Natural killer cell (primary cell): ENCODE results near the gene SYT11. TPM values are rescaled to one million over a fixed set of nuclear protein-coding genes. Genes with fewer than 3 reads are reported as not detected.
"Not testable (repeated sequence)": the region's sequence is repeated elsewhere in the genome, so short reads cannot be mapped to it uniquely, and the experiment has no call there.

Experiments
- ATAC-seq, 3 donors: fragments of 150-1000 bp in 2 of 3; fragments of 200-7000 bp in 1 of 3; cut with Tn5 transposase; 1 replicate in 1 of 3; 2 replicates in 2 of 3; pipeline ENCODE4 v1.10.0; 2021; ENCODE audit warnings: mild to moderate bottlenecking in 2 of 3, moderate library complexity in 2 of 3
- DNase-seq, 2 donors: peaks; one replicate each; pipeline versions ENCODE4 v3.0.0 to v3.0.0-alpha.2; 2013 to 2021; ENCODE audit warnings: mixed read lengths in 1 of 2
- H3K27ac ChIP-seq: one replicate; pipeline ENCODE4 v1.5.1; 2013; ENCODE audit warnings: mild to moderate bottlenecking, low read length
- H3K27me3 ChIP-seq: one replicate; pipeline ENCODE4 v1.6.1; 2013; ENCODE audit warnings: low read length; ENCODE audit not compliant: control insufficient read depth, insufficient read depth
- H3K36me3 ChIP-seq: one replicate; pipeline ENCODE4 v1.6.1; 2013; ENCODE audit warnings: low read length; ENCODE audit not compliant: control insufficient read depth, insufficient read depth
- H3K4me1 ChIP-seq: one replicate; pipeline ENCODE4 v1.6.1; 2013; ENCODE audit warnings: low read length; ENCODE audit not compliant: control insufficient read depth, insufficient read depth
- H3K4me3 ChIP-seq: one replicate; pipeline ENCODE4 v1.5.1; 2013; ENCODE audit warnings: low read length
- H3K9me3 ChIP-seq: one replicate; pipeline ENCODE4 v1.6.1; 2013; ENCODE audit warnings: low read length; ENCODE audit not compliant: control insufficient read depth, insufficient read depth
- H3K27ac Mint-ChIP-seq, 2 donors: one replicate each; pipeline ENCODE4 v1.8.0; 2022; ENCODE audit warnings: mild to moderate bottlenecking in 2 of 2, mixed read lengths in 2 of 2, moderate library complexity in 1 of 2
- H3K27me3 Mint-ChIP-seq, 2 donors: one replicate each; pipeline ENCODE4 v1.8.0; 2022; ENCODE audit warnings: low read depth in 2 of 2, mixed read lengths in 2 of 2
- H3K36me3 Mint-ChIP-seq: one replicate; pipeline ENCODE4 v1.8.0; 2022; ENCODE audit warnings: mixed read lengths
- H3K4me1 Mint-ChIP-seq, 2 donors: one replicate each; pipeline ENCODE4 v1.8.0; 2022; ENCODE audit warnings: mixed read lengths in 2 of 2
- H3K4me3 Mint-ChIP-seq: one replicate; pipeline ENCODE4 v1.8.0; 2022; ENCODE audit warnings: mild to moderate bottlenecking, moderate library complexity, mixed read lengths
- H3K9me3 Mint-ChIP-seq, 2 donors: one replicate each; pipeline ENCODE4 v1.8.0; 2022; ENCODE audit warnings: mixed read lengths in 2 of 2
- CTCF ChIP-seq: fragments of 200-600 bp; IDR thresholded peaks from one replicate; pipeline ENCODE4 v1.8.0; 2022; ENCODE audit warnings: antibody characterized with exemption
- WGBS: methylation state at CpG from one replicate; pipeline ENCODE4 v1.1.7; 2013; ENCODE audit warnings: missing lambda C conversion rate; ENCODE audit not compliant: insufficient coverage; 5-methylcytosine and 5-hydroxymethylcytosine counted together
- intact Hi-C: fragments of 100-400 bp; cut with micrococcal nuclease; formaldehyde crosslinking; loops from one replicate; pipeline ENCODE4 v1.14.2; 2022
- total RNA-seq, 4 donors: library from RNA; stranded (reverse); fragments of 120-200 nt in 1 of 4; gene quantifications; one replicate each; pipeline versions ENCODE4 v1.2.3 to v1.2.4, GENCODE V29; 2013 to 2022

The SYT11 gene
- total RNA-seq, 3 donors from 2014 or later (not counting 1 experiment from before 2014, with no cell fraction given) = 38.1 to 42.8 (median 39.8) TPM

GRCh38 chr1:155893389-155894142 is 34.2 kb downstream of the SYT11 start:
- 77% methylated on average over 10 of the region's 10 CpGs for WGBS
- no peak overlapping the region for H3K27ac ChIP-seq
- no peak for TF ChIP-seq CTCF
- Mint-ChIP-seq H3K27me3 (no peaks in the 10 kb centered on the region), H3K4me3 (no peak overlapping the region), H3K9me3 (no peaks in the 10 kb centered on the region), H3K27ac (peak overlapping the region; percentile 53 to 78), H3K36me3 (no peaks in the 10 kb centered on the region), H3K4me1 (peaks cover 12% of the 10 kb centered on the region in 2 donors)
- DNase-seq (peak in 1 of 2 donors; percentile 67), ATAC-seq (peak; percentile 72 to 79 (median 76))
- H3K4me1 ChIP-seq = peaks cover 3% of the 10 kb centered on the region
- no peaks in the 10 kb centered on the region for H3K27me3 ChIP-seq
- H3K4me3 ChIP-seq = no peak overlapping the region
- H3K36me3 ChIP-seq = peaks cover 14% of the 10 kb centered on the region
- intact Hi-C loops = no loop called here
- H3K9me3 ChIP-seq = no peaks in the 10 kb centered on the region

- H3K4me1 ChIP-seq, H3K4me3 Mint-ChIP-seq, H3K9me3 ChIP-seq, H3K4me3 ChIP-seq, H3K27me3 Mint-ChIP-seq, intact Hi-C loops, DNase-seq, H3K27ac Mint-ChIP-seq, H3K9me3 Mint-ChIP-seq, H3K27ac ChIP-seq, H3K27me3 ChIP-seq, ATAC-seq: not testable (repeated sequence)
- peaks cover 12 to 18% of the 10 kb centered on the region in 2 donors for H3K4me1 Mint-ChIP-seq
- H3K36me3 ChIP-seq = peaks cover 34% of the 10 kb centered on the region
- H3K36me3 Mint-ChIP-seq = peaks cover 20% of the 10 kb centered on the region
- WGBS = 100% methylated on average over 6 of the region's 6 CpGs
These were observed 36.2 kb downstream of the SYT11 start for GRCh38 chr1:155895617-155896016.

DNA sequence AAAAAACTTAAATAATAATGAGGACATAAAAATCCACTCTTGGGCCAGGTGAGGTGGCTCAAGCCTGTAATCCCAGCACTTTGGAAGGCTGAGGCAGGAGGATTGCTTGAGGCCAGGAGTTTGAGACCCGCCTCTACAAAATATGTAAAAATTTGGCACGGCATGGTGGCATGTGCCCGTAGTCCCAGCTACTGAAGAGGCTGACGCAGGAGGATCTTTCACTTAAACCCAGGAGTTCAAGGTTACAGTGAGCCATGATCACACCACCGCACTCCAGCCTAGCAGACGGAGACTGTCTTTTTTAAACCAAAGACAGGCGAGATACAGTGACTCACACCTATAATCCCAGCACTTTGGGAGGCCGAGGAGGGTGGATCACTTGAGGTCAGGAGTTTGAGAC is 37.1 kb downstream of the SYT11 start:
- H3K27ac Mint-ChIP-seq, ATAC-seq, H3K9me3 ChIP-seq, H3K4me3 Mint-ChIP-seq, H3K4me3 ChIP-seq, H3K27me3 ChIP-seq, H3K9me3 Mint-ChIP-seq, DNase-seq, H3K27ac ChIP-seq, H3K4me1 ChIP-seq, H3K27me3 Mint-ChIP-seq, intact Hi-C loops: not testable (repeated sequence)
- peaks cover 41% of the 10 kb centered on the region for H3K36me3 ChIP-seq
- H3K36me3 Mint-ChIP-seq = peaks cover 21% of the 10 kb centered on the region
- 96% methylated on average over 8 of the region's 8 CpGs for WGBS
- peaks cover 12 to 18% of the 10 kb centered on the region in 2 donors for H3K4me1 Mint-ChIP-seq

DNA sequence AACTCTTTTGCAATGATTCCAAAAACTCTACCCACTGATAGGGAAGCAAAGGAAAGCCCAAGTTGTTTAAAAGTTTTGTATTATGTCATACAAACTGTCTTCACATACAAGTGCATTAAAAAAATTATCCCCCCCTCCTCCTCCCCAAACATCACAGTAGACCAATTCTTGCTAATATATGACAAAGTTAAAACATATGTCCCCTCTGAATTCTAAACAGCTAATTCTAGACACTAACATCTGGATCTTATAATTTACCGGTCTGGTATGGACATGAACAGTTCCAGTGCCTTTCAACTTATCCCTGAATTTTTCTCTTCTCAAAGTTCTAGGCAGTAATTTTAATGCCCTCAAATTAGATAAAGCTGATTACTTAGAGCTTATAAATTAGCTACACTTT is 38.4 kb downstream of the SYT11 start:
- Mint-ChIP-seq H3K36me3 (peaks cover 21% of the 10 kb centered on the region), H3K27ac (peak overlapping the region; percentile 36 to 39)
- 100% methylated on average over 1 of the region's 1 CpG for WGBS

More for the DNA sequence above, 38.4 kb downstream of the SYT11 start:
- H3K27me3 Mint-ChIP-seq = no peaks in the 10 kb centered on the region
- H3K9me3 Mint-ChIP-seq = no peaks in the 10 kb centered on the region
- ATAC-seq (no peak), DNase-seq (no peak)
- Histone ChIP-seq H3K36me3 (peaks cover 48% of the 10 kb centered on the region), H3K9me3 (no peaks in the 10 kb centered on the region), H3K27ac (no peak overlapping the region), H3K4me1 (peaks cover 3% of the 10 kb centered on the region), H3K27me3 (no peaks in the 10 kb centered on the region), H3K4me3 (no peak overlapping the region)
- TF ChIP-seq CTCF = no peak
- H3K4me1 Mint-ChIP-seq = peaks cover 12 to 18% of the 10 kb centered on the region in 2 donors
- intact Hi-C loops = no loop called here
- H3K4me3 Mint-ChIP-seq = no peak overlapping the region
